H1 (cell line): ENCODE results near the gene FBXL16.

Experiments used
- CBX5 ChIP-seq: fragments of 300-800, 300-1000 bp; sonication (generic); IDR thresholded peaks from 2 replicates; pipeline ENCODE4 v1.7.1; 2016; ENCODE audit warnings: antibody characterized with exemption, low read length, low read depth
- CEBPB ChIP-seq: IDR thresholded peaks from 2 replicates; pipeline ENCODE4 v1.6.1; 2012; ENCODE audit warnings: low read depth, low read length
- CTCF ChIP-seq, 3 experiments: IDR thresholded peaks; 1 replicate in 2 of 3; 2 replicates in 1 of 3; pipeline versions ENCODE4 v1.5.1 to v1.6.1; 2011; ENCODE audit warnings: low read length in 3 of 3, mild to moderate bottlenecking in 3 of 3, inconsistent platforms in 2 of 3, low read depth in 1 of 3, moderate library complexity in 1 of 3; ENCODE audit not compliant: insufficient read depth in 1 of 3; ENCODE audit errors: control extremely low read depth in 1 of 3
- EP300 ChIP-seq, 2 experiments: IDR thresholded peaks; 1 replicate in 1 of 2; 2 replicates in 1 of 2; pipeline ENCODE4 v1.6.1; 2011 to 2012; ENCODE audit warnings: low read depth in 2 of 2, low read length in 2 of 2, mild to moderate bottlenecking in 2 of 2, borderline replicate concordance in 1 of 2, inconsistent platforms in 1 of 2, moderate library complexity in 1 of 2
- EZH2 ChIP-seq: fragments of 200-600 bp; sonication (generic); IDR thresholded peaks from 2 replicates; pipeline ENCODE4 v1.7.1; 2012; ENCODE audit warnings: low read depth, mild to moderate bottlenecking, moderate library complexity, low read length, inconsistent platforms; ENCODE audit not compliant: severe bottlenecking
- GABPA ChIP-seq: IDR thresholded peaks from 2 replicates; pipeline ENCODE4 v1.6.1; 2011; ENCODE audit warnings: mild to moderate bottlenecking, low read length, moderate library complexity, borderline replicate concordance; ENCODE audit not compliant: insufficient read depth
- KDM1A ChIP-seq: fragments of 200-600, 300-600 bp; sonication (generic); IDR thresholded peaks from 2 replicates; pipeline ENCODE4 v1.7.1; 2016; ENCODE audit warnings: mild to moderate bottlenecking, low read length, borderline replicate concordance
- PHF8 ChIP-seq: fragments of 200-600 bp; sonication (generic); conservative IDR thresholded peaks from 2 replicates; pipeline ENCODE4 v1.7.1; 2012; ENCODE audit warnings: low read depth, mild to moderate bottlenecking, inconsistent platforms, low read length, moderate library complexity
- POLR2A ChIP-seq, 2 experiments: IDR thresholded peaks; 1 replicate in 1 of 2; 2 replicates in 1 of 2; pipeline ENCODE4 v1.6.1; 2011; ENCODE audit warnings: low read depth in 2 of 2, low read length in 2 of 2, mild to moderate bottlenecking in 2 of 2; ENCODE audit errors: control extremely low read depth in 1 of 2
- POLR2AphosphoS5 ChIP-seq: IDR thresholded peaks from 2 replicates; pipeline ENCODE4 v1.6.1; 2011; ENCODE audit warnings: low read depth, low read length
- SAP30 ChIP-seq: fragments of 300-600 bp; sonication (generic); IDR thresholded peaks from 2 replicates; pipeline ENCODE4 v1.7.1; 2012; ENCODE audit warnings: low read length, moderate library complexity, mild to moderate bottlenecking, inconsistent platforms; ENCODE audit not compliant: insufficient read depth, insufficient replicate concordance
- TF ChIP-seq, protein P1 (sequence below): IDR thresholded peaks from 2 replicates; pipeline ENCODE4 v1.6.1; 2012; ENCODE audit warnings: inconsistent platforms

DNA sequence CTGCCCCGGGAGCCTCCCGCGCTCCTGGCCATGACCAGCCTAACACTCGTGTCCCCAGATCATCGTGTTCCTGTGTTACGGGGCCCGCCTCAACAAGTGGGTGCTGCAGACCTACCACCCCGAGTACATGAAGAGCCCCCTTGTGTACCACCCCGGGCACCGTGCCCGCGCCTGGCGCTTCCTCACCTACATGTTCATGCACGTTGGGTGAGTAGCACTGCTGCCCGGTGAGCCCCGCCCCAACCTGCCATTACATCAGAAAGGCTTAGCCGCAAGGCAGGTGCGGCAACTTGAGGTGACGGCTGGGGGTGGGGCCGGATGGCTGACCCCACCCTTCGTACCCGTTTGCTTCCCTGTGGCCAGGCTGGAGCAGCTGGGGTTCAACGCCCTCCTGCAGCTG lies 28.7 kb downstream of the FBXL16 start:
- no peak for TF ChIP-seq CTCF (IDR thresholded peaks at IDR 0.05; ENCODE audit: control extremely low read depth in 1 of 3, insufficient read depth in 1 of 3, low read depth in 1 of 3, low read length in 3 of 3)
- no peak for TF ChIP-seq CBX5
- TF ChIP-seq POLR2A (IDR thresholded peaks at IDR 0.05; ENCODE audit: control extremely low read depth in 1 of 2, low read depth in 2 of 2, low read length in 2 of 2) = no peak
- no peak for TF ChIP-seq POLR2AphosphoS5
- no peak for TF ChIP-seq GABPA
- TF ChIP-seq, protein P1, sequence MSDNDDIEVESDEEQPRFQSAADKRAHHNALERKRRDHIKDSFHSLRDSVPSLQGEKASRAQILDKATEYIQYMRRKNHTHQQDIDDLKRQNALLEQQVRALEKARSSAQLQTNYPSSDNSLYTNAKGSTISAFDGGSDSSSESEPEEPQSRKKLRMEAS = no peak
- no peak for TF ChIP-seq EZH2
- TF ChIP-seq SAP30 = no peak
- no peak for TF ChIP-seq PHF8
- no peak for TF ChIP-seq CEBPB
- TF ChIP-seq KDM1A = no peak
- TF ChIP-seq EP300 (IDR thresholded peaks at IDR 0.05; ENCODE audit: borderline replicate concordance in 1 of 2, low read depth in 2 of 2, low read length in 2 of 2) = no peak
